GM21576 (cell line): ENCODE results near the gene MS4A7.

Experiments
- ATAC-seq: cut with Tn5 transposase; IDR thresholded peaks from one replicate; pipeline ENCODE4 v1.9.1; 2021; ENCODE audit warnings: mild to moderate bottlenecking, moderate library complexity; ENCODE audit not compliant: unreplicated experiment

The MS4A7 gene

GRCh38 chr11:60370811-60371298 lies 7.5 kb upstream of the MS4A7 start:
- no peak for ATAC-seq

GRCh38 chr11:60371386-60371785 lies 6.9 kb upstream of the MS4A7 start:
- ATAC-seq = no peak

GRCh38 chr11:60371854-60372253 lies 6.5 kb upstream of the MS4A7 start:
- ATAC-seq = no peak

GRCh38 chr11:60372767-60373166 lies 5.6 kb upstream of the MS4A7 start:
- no peak for ATAC-seq

- ATAC-seq = no peak
These were observed 3.0 kb upstream of the MS4A7 start for GRCh38 chr11:60375316-60375715.

- no peak for ATAC-seq
These were observed 1.7 kb upstream of the MS4A7 start for GRCh38 chr11:60376601-60377000.

- peak; percentile 44 for ATAC-seq
These were observed 763 bp upstream of the MS4A7 start for GRCh38 chr11:60377401-60378136.

GRCh38 chr11:60389279-60389910 lies 11.1 kb downstream of the MS4A7 start:
- ATAC-seq = peak; percentile 93

- ATAC-seq = no peak
These were observed 12.1 kb downstream of the MS4A7 start for GRCh38 chr11:60390419-60390818.

- ATAC-seq = no peak
These were observed 14.0 kb downstream of the MS4A7 start for GRCh38 chr11:60392361-60392760.

- no peak for ATAC-seq
These were observed 14.7 kb downstream of the MS4A7 start for GRCh38 chr11:60393016-60393415.

- ATAC-seq = no peak
These were observed 16.5 kb downstream of the MS4A7 start for GRCh38 chr11:60394666-60395380.

- ATAC-seq = peak; percentile 4
These were observed 18.1 kb downstream of the MS4A7 start, which contains the start of gene MS4A14 for GRCh38 chr11:60396382-60396781. MS4A14 (plus strand) TSS chr11:60396459; CDS start chr11:60396579, 120 bp downstream.

- ATAC-seq = peak; percentile 83
These were observed 18.5 kb downstream of the MS4A7 start for GRCh38 chr11:60396799-60397198.

GRCh38 chr11:60420015-60420414 lies 41.7 kb downstream of the MS4A7 start:
- no peak for ATAC-seq

GRCh38 chr11:60422609-60423008 lies 44.3 kb downstream of the MS4A7 start:
- ATAC-seq = no peak

- no peak for ATAC-seq
These were observed 50.2 kb downstream of the MS4A7 start for GRCh38 chr11:60428517-60428916.

GRCh38 chr11:60429272-60429671 lies 50.9 kb downstream of the MS4A7 start, which contains the start of gene MS4A5:
MS4A5 (plus strand) TSS chr11:60429572; CDS start chr11:60429675, 103 bp downstream.
- ATAC-seq = no peak

- ATAC-seq = no peak
These were observed 52.9 kb downstream of the MS4A7 start for GRCh38 chr11:60431251-60431650.

GRCh38 chr11:60433401-60433800 lies 55.1 kb downstream of the MS4A7 start:
- ATAC-seq = no peak
